Measurements from ENCODE around the gene ALLC.

The ALLC gene

GRCh38 chr2:3610881-3611505, 47.0 kb upstream of the ALLC start:
- Histone ChIP-seq H4K20me1 (ENCODE audit: insufficient read depth, low read length, poor library complexity, severe bottlenecking) (no peaks in the 10 kb centered on the region), H3K4me3 (ENCODE audit: low read length, poor library complexity, severe bottlenecking) (no peak overlapping the region), H3K9me3 (ENCODE audit: insufficient read depth, low read depth, low read length) (no peaks in the 10 kb centered on the region), H3K9ac (ENCODE audit: low read depth, low read length, poor library complexity, severe bottlenecking) (no peak overlapping the region), H3K4me2 (ENCODE audit: low read depth, low read length, poor library complexity, severe bottlenecking) (no peak overlapping the region), H3K36me3 (ENCODE audit: insufficient read depth, low read length) (no peaks in the 10 kb centered on the region), H3K4me1 (ENCODE audit: insufficient read depth, low read length, poor library complexity, severe bottlenecking) (no peaks in the 10 kb centered on the region), H3F3A (ENCODE audit: low read depth) (no peaks in the 10 kb centered on the region), H3K79me2 (ENCODE audit: insufficient read depth, low read length) (no peaks in the 10 kb centered on the region), H3K9me2 (replicated peaks; ENCODE audit: low read depth, low read length) (no peaks in the 10 kb centered on the region), H2AFZ (ENCODE audit: low read length) (no peak overlapping the region), H3K27me3 (ENCODE audit: insufficient read depth, low read length, poor library complexity, severe bottlenecking) (no peaks in the 10 kb centered on the region)
- TF ChIP-seq EZH2phosphoT487 (IDR thresholded peaks at IDR 0.05; ENCODE audit: borderline replicate concordance) (no peak), CTCF (conservative IDR thresholded peaks at IDR 0.05; ENCODE audit: low read length) (no peak)

GRCh38 chr2:3611589-3611988, 46.4 kb upstream of the ALLC start:
- H3K4me2 ChIP-seq (ENCODE audit: low read depth, low read length, poor library complexity, severe bottlenecking), result no peak overlapping the region
- no peak overlapping the region for H3K4me3 ChIP-seq (ENCODE audit: low read length, poor library complexity, severe bottlenecking)
- H4K20me1 ChIP-seq (ENCODE audit: insufficient read depth, low read length, poor library complexity, severe bottlenecking), result no peaks in the 10 kb centered on the region
- no peaks in the 10 kb centered on the region for H3F3A ChIP-seq (ENCODE audit: low read depth)
- TF ChIP-seq CTCF (conservative IDR thresholded peaks at IDR 0.05; ENCODE audit: low read length) (no peak), EZH2phosphoT487 (IDR thresholded peaks at IDR 0.05; ENCODE audit: borderline replicate concordance) (no peak)
- no peaks in the 10 kb centered on the region for H3K27me3 ChIP-seq (ENCODE audit: insufficient read depth, low read length, poor library complexity, severe bottlenecking)
- H3K79me2 ChIP-seq (ENCODE audit: insufficient read depth, low read length), result no peaks in the 10 kb centered on the region
- no peak overlapping the region for H3K9ac ChIP-seq (ENCODE audit: low read depth, low read length, poor library complexity, severe bottlenecking)
- H3K9me3 ChIP-seq (ENCODE audit: insufficient read depth, low read depth, low read length), result no peaks in the 10 kb centered on the region
- no peaks in the 10 kb centered on the region for H3K9me2 ChIP-seq (replicated peaks; ENCODE audit: low read depth, low read length)
- no peak overlapping the region for H2AFZ ChIP-seq (ENCODE audit: low read length)
- H3K4me1 ChIP-seq (ENCODE audit: insufficient read depth, low read length, poor library complexity, severe bottlenecking), result no peaks in the 10 kb centered on the region
- H3K36me3 ChIP-seq (ENCODE audit: insufficient read depth, low read length), result no peaks in the 10 kb centered on the region

- Histone ChIP-seq H3K79me2 (ENCODE audit: insufficient read depth, low read length) (no peaks in the 10 kb centered on the region), H3K4me2 (ENCODE audit: low read depth, low read length, poor library complexity, severe bottlenecking) (no peak overlapping the region), H3K27me3 (ENCODE audit: insufficient read depth, low read length, poor library complexity, severe bottlenecking) (no peaks in the 10 kb centered on the region), H2AFZ (ENCODE audit: low read length) (no peak overlapping the region), H4K20me1 (ENCODE audit: insufficient read depth, low read length, poor library complexity, severe bottlenecking) (no peaks in the 10 kb centered on the region), H3K4me3 (ENCODE audit: low read length, poor library complexity, severe bottlenecking) (no peak overlapping the region), H3K4me1 (ENCODE audit: insufficient read depth, low read length, poor library complexity, severe bottlenecking) (no peaks in the 10 kb centered on the region), H3K9me3 (ENCODE audit: insufficient read depth, low read depth, low read length) (no peaks in the 10 kb centered on the region), H3K9me2 (replicated peaks; ENCODE audit: low read depth, low read length) (no peaks in the 10 kb centered on the region), H3F3A (ENCODE audit: low read depth) (no peaks in the 10 kb centered on the region), H3K9ac (ENCODE audit: low read depth, low read length, poor library complexity, severe bottlenecking) (no peak overlapping the region), H3K36me3 (ENCODE audit: insufficient read depth, low read length) (no peaks in the 10 kb centered on the region)
- TF ChIP-seq EZH2phosphoT487 (IDR thresholded peaks at IDR 0.05; ENCODE audit: borderline replicate concordance) (no peak), CTCF (conservative IDR thresholded peaks at IDR 0.05; ENCODE audit: low read length) (no peak)
These were observed 45.1 kb upstream of the ALLC start for GRCh38 chr2:3612639-3613523.

Measured in Loucy (cell line).